HUES6 (cell line): ENCODE results near the gene GFOD2.

Experiments
- H3K27ac ChIP-seq: 2 replicates; pipeline ENCODE4 v1.7.0; 2013; ENCODE audit warnings: low read depth, mild to moderate bottlenecking, low read length, inconsistent platforms
- H3K27me3 ChIP-seq: 2 replicates; pipeline ENCODE4 v1.6.1; 2013; ENCODE audit warnings: low read length; ENCODE audit not compliant: control insufficient read depth, insufficient read depth
- H3K36me3 ChIP-seq: 2 replicates; pipeline ENCODE4 v1.6.1; 2013; ENCODE audit warnings: low read length; ENCODE audit not compliant: control insufficient read depth, insufficient read depth
- H3K4me1 ChIP-seq: 2 replicates; pipeline ENCODE4 v1.6.1; 2013; ENCODE audit warnings: low read length; ENCODE audit not compliant: control insufficient read depth, insufficient read depth
- H3K4me3 ChIP-seq: 2 replicates; pipeline ENCODE4 v1.5.1; 2013; ENCODE audit warnings: low read depth, low read length
- H3K9ac ChIP-seq: one replicate; pipeline ENCODE4 v1.6.1; 2013; ENCODE audit warnings: mild to moderate bottlenecking, low read length
- H3K9me3 ChIP-seq: 2 replicates; pipeline ENCODE4 v1.6.1; 2013; ENCODE audit warnings: low read depth, low read length; ENCODE audit not compliant: control insufficient read depth, insufficient read depth

The GFOD2 gene

DNA sequence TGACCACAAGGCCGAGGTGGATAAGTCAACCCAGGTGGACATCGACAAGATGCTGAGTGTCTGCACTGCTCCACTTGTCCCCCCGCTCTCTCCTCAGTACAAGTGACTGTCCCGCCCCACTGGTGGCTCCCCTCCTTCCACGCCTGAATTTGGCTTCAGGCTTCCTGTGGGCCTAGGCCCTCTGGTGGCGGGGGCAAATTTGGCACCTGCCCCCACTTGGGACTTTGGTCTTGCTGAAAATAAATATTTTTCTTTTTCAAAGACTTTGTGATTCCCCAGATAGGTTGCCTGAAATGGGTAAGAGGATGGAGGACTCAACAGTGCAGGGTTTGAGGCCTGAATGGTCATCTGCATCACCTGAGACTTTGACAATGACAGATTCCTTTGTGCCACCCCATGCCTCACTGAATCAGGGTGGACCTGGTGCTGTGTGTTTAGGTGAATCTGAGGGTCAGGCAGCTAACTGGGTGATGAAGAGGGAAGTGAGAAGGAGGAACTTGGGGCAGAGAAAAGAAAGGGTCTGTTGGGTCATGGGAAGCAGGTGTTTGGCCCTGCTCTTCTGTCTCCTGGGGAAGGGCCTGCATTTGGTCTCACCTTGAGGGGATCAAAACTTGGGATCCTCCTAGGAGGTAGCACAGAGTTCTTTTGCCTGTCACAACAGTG, 50.5 kb downstream of the GFOD2 start:
- Histone ChIP-seq H3K36me3 (no peaks in the 10 kb centered on the region), H3K4me1 (peaks cover 16% of the 10 kb centered on the region), H3K9me3 (no peaks in the 10 kb centered on the region), H3K27me3 (peaks cover 5% of the 10 kb centered on the region), H3K27ac (no peak overlapping the region), H3K9ac (no peak overlapping the region), H3K4me3 (no peak overlapping the region)

DNA sequence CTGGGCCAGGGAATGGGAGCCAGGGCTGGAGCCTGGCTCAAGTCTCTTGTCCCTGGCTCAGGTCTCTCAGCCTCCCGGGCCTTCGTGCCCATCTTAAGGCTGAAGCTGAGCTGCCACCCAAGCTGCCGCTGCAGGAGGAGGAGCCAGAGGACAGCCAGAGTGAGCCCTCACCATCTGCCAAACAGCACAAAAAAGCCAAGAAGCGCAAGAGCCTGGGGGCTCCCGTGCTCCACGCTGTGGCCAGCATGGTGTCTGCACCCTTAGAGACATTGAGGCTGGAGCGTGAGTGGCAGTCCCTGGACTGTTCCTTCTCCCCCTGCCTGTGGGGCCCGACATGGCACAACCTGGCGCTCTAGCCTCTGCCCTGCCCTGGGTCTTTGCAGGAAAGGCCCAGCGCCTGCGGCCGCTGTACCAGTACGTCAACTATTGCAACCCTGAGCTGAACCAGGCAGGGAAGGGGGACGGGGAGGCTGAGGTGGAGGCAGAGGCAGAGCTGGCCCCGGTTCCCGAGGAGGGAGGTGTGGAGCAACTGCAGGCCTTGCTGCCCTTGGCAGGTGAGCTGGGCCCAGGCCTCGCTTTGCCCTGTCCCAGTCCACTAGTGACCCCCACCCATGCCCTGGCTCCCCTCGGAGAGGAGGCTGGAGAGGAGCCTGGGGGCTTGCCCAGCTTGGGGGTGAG, 51.2 kb downstream of the GFOD2 start:
- H3K4me1 ChIP-seq: peaks cover 16% of the 10 kb centered on the region
- no peak overlapping the region for H3K9ac ChIP-seq
- H3K27me3 ChIP-seq: peaks cover 5% of the 10 kb centered on the region
- H3K27ac ChIP-seq: no peak overlapping the region
- H3K4me3 ChIP-seq: peak overlapping the region; percentile 76; the same call in 1 of the 2 replicates
- no peaks in the 10 kb centered on the region for H3K9me3 ChIP-seq
- no peaks in the 10 kb centered on the region for H3K36me3 ChIP-seq

GRCh38 chr16:67667453-67667816, 51.7 kb downstream of the GFOD2 start:
- no peak overlapping the region for H3K27ac ChIP-seq
- no peaks in the 10 kb centered on the region for H3K36me3 ChIP-seq
- no peaks in the 10 kb centered on the region for H3K9me3 ChIP-seq
- H3K4me1 ChIP-seq: peaks cover 16% of the 10 kb centered on the region
- H3K9ac ChIP-seq: no peak overlapping the region
- peak overlapping the region; percentile 76 for H3K4me3 ChIP-seq
- H3K27me3 ChIP-seq: peaks cover 7% of the 10 kb centered on the region

DNA sequence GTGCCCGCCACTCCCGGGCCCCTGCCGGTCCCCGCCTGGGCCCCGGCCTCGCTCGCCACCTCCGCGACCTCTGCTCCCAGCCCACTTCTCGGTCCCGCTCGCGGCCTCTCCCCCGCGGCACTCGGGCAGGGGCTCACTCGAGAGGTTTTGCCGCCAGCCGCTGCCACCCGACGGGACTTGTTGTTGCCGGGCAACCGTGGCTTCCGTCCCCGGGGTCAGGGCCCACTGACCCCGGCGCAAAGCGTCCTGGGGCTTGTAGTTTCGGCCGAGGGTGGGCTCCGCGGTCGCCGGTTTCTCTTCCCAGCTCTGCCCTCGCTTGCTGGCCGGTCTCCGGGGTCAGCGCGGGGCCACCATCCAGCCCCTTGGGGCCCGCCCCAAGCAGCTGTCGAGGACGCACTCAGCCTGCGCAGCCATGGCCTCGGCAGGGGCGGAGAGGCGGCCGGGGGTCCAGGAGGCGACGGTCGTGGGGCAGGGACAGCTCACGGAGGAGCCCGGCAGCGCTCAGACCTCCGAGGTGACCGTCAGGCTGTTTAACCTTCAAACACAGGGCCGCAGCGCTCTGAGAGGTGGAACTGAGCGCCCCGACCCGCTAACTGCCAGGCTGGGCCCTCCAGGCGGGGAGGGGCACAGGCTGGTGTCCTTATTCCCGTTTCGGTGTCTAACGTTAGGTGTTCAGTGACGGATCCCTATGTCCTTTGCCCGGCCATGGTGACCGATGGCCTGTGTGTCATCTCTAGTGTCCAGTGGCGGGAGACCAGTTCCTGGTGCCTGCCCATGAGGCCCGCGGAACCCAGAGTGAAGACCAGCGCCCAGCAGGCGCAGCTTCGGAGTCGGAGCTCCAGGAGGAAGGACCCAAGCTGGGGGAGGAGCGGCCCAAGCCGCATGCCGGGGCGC, 52.3 kb downstream of the GFOD2 start, which contains the start of the genes C16orf86 and ENKD1:
Gene C16orf86, plus strand, starts transcription at position 256 of the 894 bp plus-strand sequence. Its CDS starts 157 bp downstream, at position 413.
Gene ENKD1, minus strand, starts transcription at position 192 of the 894 bp plus-strand sequence. CDS start 308 bp downstream, outside the sequence.
- Histone ChIP-seq H3K36me3 (no peaks in the 10 kb centered on the region), H3K4me1 (peaks cover 17% of the 10 kb centered on the region), H3K27me3 (peaks cover 13% of the 10 kb centered on the region), H3K9me3 (no peaks in the 10 kb centered on the region), H3K9ac (peak within 1 kb of the TSS; percentile 46), H3K27ac (no peak within 1 kb of the TSS), H3K4me3 (peak within 1 kb of the TSS; percentile 76)

GRCh38 chr16:67666032-67666551, 53.0 kb downstream of the GFOD2 start:
- no peak overlapping the region for H3K27ac ChIP-seq
- no peaks in the 10 kb centered on the region for H3K36me3 ChIP-seq

GRCh38 chr16:67665598-67665997, 53.5 kb downstream of the GFOD2 start:
- H3K9me3 ChIP-seq: no peaks in the 10 kb centered on the region
- H3K9ac ChIP-seq: peak overlapping the region; percentile 9

More at GRCh38 chr16:67666032-67666551, 53.0 kb downstream of the GFOD2 start:
- H3K9me3 ChIP-seq: no peaks in the 10 kb centered on the region
- H3K27me3 ChIP-seq: peaks cover 20% of the 10 kb centered on the region
- H3K9ac ChIP-seq: peak overlapping the region; percentile 9
- peak overlapping the region; percentile 76 for H3K4me3 ChIP-seq
- H3K4me1 ChIP-seq: peaks cover 21% of the 10 kb centered on the region

GRCh38 chr16:67664871-67665270, 54.2 kb downstream of the GFOD2 start:
- peaks cover 20% of the 10 kb centered on the region for H3K27me3 ChIP-seq
- no peak overlapping the region for H3K9ac ChIP-seq

More at GRCh38 chr16:67665598-67665997, 53.5 kb downstream of the GFOD2 start:
- H3K27me3 ChIP-seq: peaks cover 20% of the 10 kb centered on the region
- H3K4me1 ChIP-seq: peaks cover 21% of the 10 kb centered on the region
- peak overlapping the region; percentile 76 for H3K4me3 ChIP-seq
- no peaks in the 10 kb centered on the region for H3K36me3 ChIP-seq
- H3K27ac ChIP-seq: no peak overlapping the region

GRCh38 chr16:67664258-67664657, 54.9 kb downstream of the GFOD2 start:
- H3K27me3 ChIP-seq: peaks cover 20% of the 10 kb centered on the region
- H3K9me3 ChIP-seq: no peaks in the 10 kb centered on the region
- peaks cover 21% of the 10 kb centered on the region for H3K4me1 ChIP-seq
- no peak overlapping the region for H3K27ac ChIP-seq
- H3K9ac ChIP-seq: no peak overlapping the region
- no peaks in the 10 kb centered on the region for H3K36me3 ChIP-seq
- H3K4me3 ChIP-seq: no peak overlapping the region

More at GRCh38 chr16:67664871-67665270, 54.2 kb downstream of the GFOD2 start:
- Histone ChIP-seq H3K27ac (no peak overlapping the region), H3K4me1 (peaks cover 21% of the 10 kb centered on the region), H3K9me3 (no peaks in the 10 kb centered on the region), H3K36me3 (no peaks in the 10 kb centered on the region), H3K4me3 (no peak overlapping the region)

- H3K36me3 ChIP-seq: no peaks in the 10 kb centered on the region
- no peaks in the 10 kb centered on the region for H3K9me3 ChIP-seq
- H3K4me3 ChIP-seq: no peak overlapping the region
- H3K27me3 ChIP-seq: peaks cover 20% of the 10 kb centered on the region
- no peak overlapping the region for H3K9ac ChIP-seq
- H3K4me1 ChIP-seq: peaks cover 25% of the 10 kb centered on the region
- no peak overlapping the region for H3K27ac ChIP-seq
Observed at GRCh38 chr16:67663877-67664222, 55.3 kb downstream of the GFOD2 start.

DNA sequence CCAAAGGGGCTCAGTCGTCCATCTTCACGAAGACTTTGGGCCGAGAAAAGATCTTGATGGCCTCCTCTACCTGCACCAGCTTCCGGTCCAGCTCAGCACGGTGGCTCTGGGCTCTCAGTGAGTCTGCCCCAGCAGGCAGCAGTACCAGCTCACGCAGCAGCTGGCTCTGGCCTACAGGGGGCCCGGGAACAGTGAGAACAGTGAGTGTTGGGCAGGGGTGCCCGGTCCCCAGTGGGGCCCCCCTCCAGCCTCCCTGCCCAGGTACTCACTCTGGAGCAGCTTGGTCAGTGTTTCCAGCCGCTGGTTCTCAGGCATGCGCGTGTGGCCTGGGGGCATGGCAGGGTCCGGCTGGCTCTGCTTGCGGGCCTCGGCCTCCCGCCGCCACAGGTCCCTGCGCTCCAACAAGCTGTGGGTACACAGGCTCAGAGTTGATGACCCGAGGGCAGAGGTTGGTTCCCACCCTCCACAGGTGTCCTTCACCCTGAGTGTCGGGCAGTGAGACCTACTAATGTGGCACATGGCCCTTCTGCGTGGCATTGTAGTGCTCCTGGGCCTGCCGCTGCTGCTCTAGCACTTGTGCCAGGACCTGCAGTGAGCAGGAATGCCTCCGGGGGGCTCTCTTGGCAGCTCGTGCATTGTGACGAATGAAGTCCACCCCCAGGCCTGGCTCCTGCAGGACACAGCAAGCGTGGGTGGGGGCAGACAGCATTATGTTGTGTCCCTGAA, 55.8 kb downstream of the GFOD2 start:
- H3K4me1 ChIP-seq: peaks cover 25% of the 10 kb centered on the region
- no peak overlapping the region for H3K27ac ChIP-seq

More for the DNA sequence above, 55.8 kb downstream of the GFOD2 start:
- peaks cover 20% of the 10 kb centered on the region for H3K27me3 ChIP-seq
- no peak overlapping the region for H3K9ac ChIP-seq
- no peaks in the 10 kb centered on the region for H3K9me3 ChIP-seq
- H3K36me3 ChIP-seq: peaks cover 5% of the 10 kb centered on the region
- H3K4me3 ChIP-seq: no peak overlapping the region
